ENCODE measurements around the gene MAVS. TPM values are rescaled to one million over a fixed set of nuclear protein-coding genes. Genes with fewer than 3 reads are reported as not detected.
A peak's percentile ranks its signal among the peaks of the same experiment; 100 is the strongest.
"Not testable (repeated sequence)": the region's sequence is repeated elsewhere in the genome, so short reads cannot be mapped to it uniquely, and the experiment has no call there.

MAVS gene
- total RNA-seq, 1 donor from 2014 or later = 40.2 TPM

DNA sequence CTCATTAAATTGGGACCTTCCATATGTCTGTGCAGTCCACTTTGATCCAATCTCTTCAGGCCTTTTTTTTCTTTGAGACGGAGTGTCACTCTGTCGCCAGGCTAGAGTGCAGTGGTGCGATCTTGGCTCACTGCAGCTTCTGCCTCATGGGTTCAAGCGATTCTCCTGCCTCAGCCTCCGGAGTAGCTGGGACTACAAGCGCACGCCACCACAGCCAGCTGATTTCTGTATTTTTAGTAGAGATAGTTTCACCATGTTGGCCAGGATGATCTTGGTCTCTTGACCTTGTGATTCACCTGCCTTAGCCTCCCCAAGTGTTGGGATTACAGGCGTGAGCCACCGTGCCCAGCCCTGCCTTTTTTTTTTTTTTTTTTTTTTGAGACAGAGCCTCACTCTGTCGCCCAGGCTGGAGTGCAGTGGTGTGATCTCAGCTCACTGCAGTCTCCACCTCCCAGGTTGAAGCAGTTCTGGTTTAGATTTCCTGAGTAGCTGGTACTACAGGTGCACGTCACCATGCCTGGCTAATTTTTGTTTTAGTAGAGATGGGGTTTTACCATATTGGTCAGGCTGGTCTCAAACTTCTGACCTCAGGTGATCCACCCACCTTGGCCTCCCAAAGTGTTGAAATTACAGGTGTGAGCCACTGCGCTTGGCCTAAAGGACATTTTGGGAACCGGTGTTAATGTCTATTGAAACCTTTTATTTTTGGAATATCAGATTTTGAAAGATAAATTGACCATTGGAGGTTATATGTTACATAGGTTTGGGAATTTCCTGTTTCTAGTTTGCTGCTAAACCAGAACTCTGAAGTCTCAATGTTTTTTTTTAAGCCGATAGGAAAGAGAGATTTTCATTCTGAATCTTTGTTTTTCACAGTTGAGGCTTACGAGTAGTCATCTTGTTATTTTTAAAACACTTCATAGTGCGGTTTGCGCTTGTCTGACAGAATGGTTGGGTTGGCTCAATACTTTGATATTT lies 60.4 kb downstream of the MAVS start:
- Mint-ChIP-seq H3K4me1 (peaks cover 42% of the 10 kb centered on the region), H3K4me3 (peak overlapping the region; percentile 62), H3K27ac (peak overlapping the region; percentile 87), H3K36me3 (ENCODE audit: low read depth) (peaks cover 41% of the 10 kb centered on the region)
- DNase-seq = peak; percentile 80
- not testable (repeated sequence) for H3K9me3 Mint-ChIP-seq, H3K27me3 Mint-ChIP-seq
- intact Hi-C loops (cut with micrococcal nuclease) = loop anchor here (1.0 to 2.0 kb wide), 3 partner anchors 18 to 176 kb away; partner anchors contain the start of gene PANK2

GRCh38 chr20:3908667-3909066 lies 62.0 kb downstream of the MAVS start:
- intact Hi-C loops (cut with micrococcal nuclease) = no loop called here
- Mint-ChIP-seq H3K27ac (peak overlapping the region; percentile 80), H3K9me3 (no peaks in the 10 kb centered on the region), H3K4me3 (no peak overlapping the region), H3K4me1 (peaks cover 34% of the 10 kb centered on the region), H3K27me3 (no peaks in the 10 kb centered on the region), H3K36me3 (ENCODE audit: low read depth) (peaks cover 50% of the 10 kb centered on the region)
- DNase-seq = no peak

GRCh38 chr20:3909952-3910366 lies 63.3 kb downstream of the MAVS start:
- intact Hi-C loops (cut with micrococcal nuclease) = no loop called here
- Mint-ChIP-seq H3K36me3 (ENCODE audit: low read depth) (peaks cover 59% of the 10 kb centered on the region), H3K4me3 (no peak overlapping the region), H3K27me3 (no peaks in the 10 kb centered on the region), H3K4me1 (peaks cover 34% of the 10 kb centered on the region), H3K9me3 (no peaks in the 10 kb centered on the region), H3K27ac (peak overlapping the region; percentile 68)
- no peak for DNase-seq

GRCh38 chr20:3910853-3911252 lies 64.2 kb downstream of the MAVS start:
- peaks cover 38% of the 10 kb centered on the region for H3K4me1 Mint-ChIP-seq
- no peak overlapping the region for H3K4me3 Mint-ChIP-seq
- peaks cover 66% of the 10 kb centered on the region for H3K36me3 Mint-ChIP-seq (ENCODE audit: low read depth)
- no peaks in the 10 kb centered on the region for H3K9me3 Mint-ChIP-seq
- H3K27me3 Mint-ChIP-seq = no peaks in the 10 kb centered on the region
- DNase-seq = no peak
- H3K27ac Mint-ChIP-seq = peak overlapping the region; percentile 17
- intact Hi-C loops (cut with micrococcal nuclease) = no loop called here

DNA sequence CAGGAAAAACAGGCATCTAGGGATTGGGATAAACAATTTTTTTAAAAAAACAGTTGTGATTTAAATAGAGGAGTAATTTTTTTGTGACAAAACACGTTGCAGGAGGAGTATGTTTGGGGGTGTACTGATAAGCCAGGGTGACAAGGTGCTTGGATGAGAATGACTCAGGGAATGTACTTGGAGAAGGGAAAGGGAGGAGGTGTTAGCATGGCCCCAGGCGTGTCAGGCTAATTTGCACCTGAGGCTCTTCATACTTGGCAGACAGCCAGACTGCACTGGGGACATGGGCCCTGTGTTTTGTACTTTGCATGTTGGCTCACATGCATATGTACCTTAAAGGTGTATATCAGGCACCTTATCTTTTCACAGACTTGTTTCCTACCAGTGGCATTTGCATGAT lies 65.3 kb downstream of the MAVS start:
- Mint-ChIP-seq H3K4me3 (no peak overlapping the region), H3K4me1 (peaks cover 37% of the 10 kb centered on the region), H3K27me3 (no peaks in the 10 kb centered on the region), H3K36me3 (ENCODE audit: low read depth) (peaks cover 74% of the 10 kb centered on the region), H3K9me3 (no peaks in the 10 kb centered on the region), H3K27ac (no peak overlapping the region)
- no peak for DNase-seq
- intact Hi-C loops (cut with micrococcal nuclease) = no loop called here

GRCh38 chr20:3914446-3914845 lies 67.8 kb downstream of the MAVS start:
- intact Hi-C loops (cut with micrococcal nuclease) = no loop called here
- peaks cover 30% of the 10 kb centered on the region for H3K4me1 Mint-ChIP-seq
- H3K27ac Mint-ChIP-seq = no peak overlapping the region

GRCh38 chr20:3915691-3916090 lies 69.1 kb downstream of the MAVS start:
- no peaks in the 10 kb centered on the region for H3K9me3 Mint-ChIP-seq
- peaks cover 25% of the 10 kb centered on the region for H3K4me1 Mint-ChIP-seq
- no peak overlapping the region for H3K4me3 Mint-ChIP-seq
- H3K27me3 Mint-ChIP-seq = no peaks in the 10 kb centered on the region
- peak overlapping the region; percentile 57 for H3K27ac Mint-ChIP-seq
- H3K36me3 Mint-ChIP-seq (ENCODE audit: low read depth) = peaks cover 69% of the 10 kb centered on the region
- intact Hi-C loops (cut with micrococcal nuclease) = no loop called here
- no peak for DNase-seq

More at GRCh38 chr20:3914446-3914845, 67.8 kb downstream of the MAVS start:
- Mint-ChIP-seq H3K9me3 (no peaks in the 10 kb centered on the region), H3K36me3 (ENCODE audit: low read depth) (peaks cover 77% of the 10 kb centered on the region), H3K27me3 (no peaks in the 10 kb centered on the region), H3K4me3 (no peak overlapping the region)
- DNase-seq = no peak

DNA sequence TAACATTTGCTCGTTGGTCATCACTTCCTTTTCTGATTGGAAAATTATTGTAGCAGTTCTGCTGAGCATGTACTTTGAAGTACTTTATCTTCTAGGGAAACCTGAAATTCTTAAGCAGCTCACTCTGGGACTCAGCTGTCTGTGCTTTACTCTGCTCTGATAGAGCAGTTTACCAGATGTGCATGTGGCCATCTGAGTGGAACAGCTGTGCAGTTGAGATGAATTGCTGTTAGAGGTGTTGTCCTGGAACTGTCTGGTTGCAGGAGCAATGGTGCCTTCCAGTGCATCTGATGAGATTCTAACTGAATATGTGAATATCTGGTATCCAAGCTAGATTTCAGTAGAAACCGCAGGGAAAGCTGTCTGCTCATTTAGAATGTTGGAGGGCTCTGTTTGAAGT lies 69.7 kb downstream of the MAVS start:
- peaks cover 66% of the 10 kb centered on the region for H3K36me3 Mint-ChIP-seq (ENCODE audit: low read depth)
- H3K27ac Mint-ChIP-seq = peak overlapping the region; percentile 28
- H3K9me3 Mint-ChIP-seq = no peaks in the 10 kb centered on the region
- no peak for DNase-seq
- peaks cover 25% of the 10 kb centered on the region for H3K4me1 Mint-ChIP-seq
- no peaks in the 10 kb centered on the region for H3K27me3 Mint-ChIP-seq
- no peak overlapping the region for H3K4me3 Mint-ChIP-seq
- intact Hi-C loops (cut with micrococcal nuclease) = no loop called here

DNA sequence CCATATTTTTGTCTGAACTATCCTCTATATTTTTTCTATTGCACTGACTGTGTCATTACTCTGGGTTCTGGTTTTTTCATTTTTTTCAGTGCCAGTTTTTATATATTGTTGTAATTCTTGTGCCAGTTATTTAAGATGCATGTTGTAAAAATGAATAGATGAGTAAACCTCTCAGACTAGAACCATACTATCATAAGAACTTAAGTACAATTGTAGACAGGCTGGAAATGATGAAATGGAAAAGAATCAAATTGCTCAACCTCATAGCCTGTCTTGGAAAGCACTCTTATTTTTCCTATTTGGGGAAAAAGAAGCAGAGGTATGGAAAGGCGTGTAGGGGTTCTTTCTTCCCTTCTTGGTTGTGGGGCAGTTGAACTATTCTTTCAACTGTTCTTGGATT lies 72.7 kb downstream of the MAVS start:
- peaks cover 37% of the 10 kb centered on the region for H3K4me1 Mint-ChIP-seq
- no peaks in the 10 kb centered on the region for H3K9me3 Mint-ChIP-seq
- no peak for DNase-seq
- H3K36me3 Mint-ChIP-seq (ENCODE audit: low read depth) = peaks cover 66% of the 10 kb centered on the region
- H3K27me3 Mint-ChIP-seq = no peaks in the 10 kb centered on the region
- intact Hi-C loops (cut with micrococcal nuclease) = no loop called here
- peak overlapping the region; percentile 74 for H3K27ac Mint-ChIP-seq
- no peak overlapping the region for H3K4me3 Mint-ChIP-seq

DNA sequence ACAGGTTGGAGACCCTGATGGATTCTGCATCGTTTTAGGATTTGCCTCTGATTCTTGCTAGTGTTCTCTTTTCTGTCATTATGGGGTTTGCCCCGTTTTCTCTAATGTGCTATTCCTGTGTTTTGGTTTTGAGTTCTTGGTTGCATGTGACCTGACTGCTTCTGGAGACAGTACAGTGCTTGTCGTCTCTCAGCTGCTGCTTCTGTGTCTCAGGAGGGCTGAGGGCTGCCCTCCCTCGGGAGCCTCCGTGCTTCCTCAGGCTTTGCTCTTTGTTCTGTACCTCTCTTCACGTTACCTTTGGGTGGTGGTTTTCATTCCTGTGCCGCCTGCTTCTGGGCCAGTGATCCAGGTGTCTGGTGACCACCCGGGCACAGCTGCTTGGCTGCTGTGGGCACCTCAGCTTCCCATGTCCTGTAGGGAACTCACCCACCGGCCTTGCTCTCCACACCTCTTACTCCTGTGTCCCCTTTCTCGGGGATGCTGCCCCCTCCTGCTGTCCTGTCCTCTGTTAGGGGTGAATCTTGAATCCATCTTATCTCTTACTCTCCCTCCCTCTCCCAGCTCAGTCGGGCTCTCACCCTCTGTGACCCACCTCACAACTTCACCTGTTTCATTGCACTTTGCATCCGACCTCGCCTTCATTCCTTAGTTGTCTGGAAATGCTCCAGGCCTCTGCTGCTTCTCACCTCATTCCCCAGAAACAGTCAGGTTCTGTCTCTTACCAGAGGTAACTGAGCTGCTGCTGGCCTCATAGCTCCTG lies 75.8 kb downstream of the MAVS start:
- peak; percentile 56 for DNase-seq
- no peaks in the 10 kb centered on the region for H3K27me3 Mint-ChIP-seq
- H3K4me3 Mint-ChIP-seq = no peak overlapping the region
- H3K9me3 Mint-ChIP-seq = no peaks in the 10 kb centered on the region
- intact Hi-C loops (cut with micrococcal nuclease) = loop anchor here (5.0 kb wide), 1 partner anchor 35 kb away; the partner anchor contains the start of gene PANK2
- peaks cover 33% of the 10 kb centered on the region for H3K4me1 Mint-ChIP-seq
- H3K36me3 Mint-ChIP-seq (ENCODE audit: low read depth) = peaks cover 54% of the 10 kb centered on the region
- H3K27ac Mint-ChIP-seq = peak overlapping the region; percentile 49

DNA sequence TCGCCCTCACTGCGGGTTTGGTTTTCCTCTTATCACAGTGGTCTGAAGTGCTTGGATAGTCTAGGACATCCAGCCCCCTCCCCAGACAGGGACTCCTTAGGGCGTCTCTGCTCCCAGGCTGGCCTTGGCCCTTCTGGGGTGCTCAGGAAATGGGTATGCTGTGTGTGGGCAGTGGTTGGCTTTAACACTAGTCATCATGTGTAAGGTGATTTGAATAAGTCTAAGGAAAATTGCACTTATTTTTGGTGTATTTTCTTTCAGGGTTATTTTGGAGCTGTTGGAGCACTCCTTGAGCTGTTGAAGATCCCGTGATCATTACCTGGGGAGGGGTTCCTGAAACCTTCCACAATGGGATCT lies 76.3 kb downstream of the MAVS start:
- Mint-ChIP-seq H3K9me3 (no peaks in the 10 kb centered on the region), H3K27me3 (no peaks in the 10 kb centered on the region), H3K4me3 (no peak overlapping the region), H3K27ac (peak overlapping the region; percentile 49), H3K36me3 (ENCODE audit: low read depth) (peaks cover 52% of the 10 kb centered on the region), H3K4me1 (peaks cover 34% of the 10 kb centered on the region)
- DNase-seq = no peak
- intact Hi-C loops (cut with micrococcal nuclease) = loop anchor here (5.0 kb wide), 1 partner anchor 36 kb away; the partner anchor contains the start of gene PANK2

DNA sequence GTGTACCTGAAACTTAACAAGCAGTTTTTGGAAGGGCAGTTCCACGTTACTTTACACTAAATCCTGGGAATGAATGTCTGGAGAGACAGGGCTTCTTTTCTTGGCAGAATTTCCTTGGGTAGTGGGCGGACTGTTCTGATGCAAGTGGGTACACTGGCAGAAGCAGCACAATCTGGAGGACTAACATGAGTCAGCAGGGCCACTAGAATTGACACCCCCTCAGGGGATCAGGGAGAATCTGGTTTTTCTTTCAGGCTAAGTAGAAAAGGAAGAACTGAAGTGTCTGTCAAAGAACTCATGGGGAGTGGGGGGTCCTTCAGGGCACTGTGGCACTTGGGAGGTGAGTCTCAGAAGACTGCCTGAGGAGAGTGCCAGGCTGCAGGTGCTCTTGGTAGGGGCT lies 77.2 kb downstream of the MAVS start:
- Mint-ChIP-seq H3K4me3 (no peak overlapping the region), H3K27ac (peak overlapping the region; percentile 49), H3K36me3 (ENCODE audit: low read depth) (peaks cover 46% of the 10 kb centered on the region), H3K9me3 (no peaks in the 10 kb centered on the region), H3K27me3 (no peaks in the 10 kb centered on the region), H3K4me1 (peaks cover 33% of the 10 kb centered on the region)
- intact Hi-C loops (cut with micrococcal nuclease) = loop anchor here (5.0 kb wide), 1 partner anchor 37 kb away; the partner anchor contains the start of gene PANK2
- no peak for DNase-seq

GRCh38 chr20:3924304-3925112 lies 77.9 kb downstream of the MAVS start:
- peak; percentile 55 for DNase-seq
- H3K27ac Mint-ChIP-seq = peak overlapping the region; percentile 49
- peaks cover 29% of the 10 kb centered on the region for H3K4me1 Mint-ChIP-seq
- no peak overlapping the region for H3K4me3 Mint-ChIP-seq
- H3K9me3 Mint-ChIP-seq = no peaks in the 10 kb centered on the region
- intact Hi-C loops (cut with micrococcal nuclease) = loop anchor here (5.0 kb wide), 1 partner anchor 37 kb away; the partner anchor contains the start of gene PANK2
- H3K36me3 Mint-ChIP-seq (ENCODE audit: low read depth) = peaks cover 39% of the 10 kb centered on the region
- H3K27me3 Mint-ChIP-seq = no peaks in the 10 kb centered on the region

All from activated CD4-positive, alpha-beta T cell treated with anti-CD3 and anti-CD28 coated beads, Interleukin-2, amount 10 ng/mL, durations not matched to agents 24 days and 14 days (primary cell).